Adrenal gland (tissue), 12 donors: Measurements from ENCODE around the gene SSPN. TPM values are rescaled to one million over a fixed set of nuclear protein-coding genes. Genes with fewer than 3 reads are reported as not detected.

ENCODE experiments used
- DNase-seq, 7 donors: peaks; one replicate each; pipeline ENCODE4 v3.0.0-alpha.2; 2019 to 2020
- H3K27ac ChIP-seq, 5 donors: fragments of 200-600 bp; sonication (generic) in 4 of 5; 1 replicate in 3 of 5; 2 replicates in 2 of 5; pipeline versions ENCODE4 v1.5.1 to v1.8.0; 2016 to 2020; ENCODE audit warnings: mild to moderate bottlenecking in 1 of 5
- H3K27me3 ChIP-seq: fragments of 200-600 bp; 2 replicates; pipeline ENCODE4 v1.8.0; 2021
- H3K36me3 ChIP-seq, 2 donors: fragments of 200-600 bp; replicated peaks in 1 of 2; 1 replicate in 1 of 2; 2 replicates in 1 of 2; pipeline versions ENCODE4 v1.5.1 to v1.8.0; 2018 to 2022
- H3K4me1 ChIP-seq, 2 donors: fragments of 200-600 bp; replicated peaks in 1 of 2; 1 replicate in 1 of 2; 2 replicates in 1 of 2; pipeline versions ENCODE4 v1.5.1 to v1.8.0; 2018 to 2021
- H3K4me3 ChIP-seq, 4 donors: fragments of 200-600 bp; sonication (generic) in 3 of 4; one replicate each; pipeline ENCODE4 v1.5.1; 2016 to 2018
- H3K9me3 ChIP-seq, 3 donors: fragments of 200-600 bp; sonication (generic) in 1 of 3; replicated peaks in 1 of 3; 1 replicate in 2 of 3; 2 replicates in 1 of 3; pipeline versions ENCODE4 v1.5.1 to v1.8.0; 2016 to 2021
- POLR2A ChIP-seq, 2 donors: fragments of 450-650 bp; IDR thresholded peaks; one replicate each; pipeline ENCODE4 v1.6.1; 2017; ENCODE audit warnings: antibody characterized with exemption in 2 of 2, mild to moderate bottlenecking in 2 of 2, moderate library complexity in 1 of 2
- WGBS, 4 donors: extraction: QIAGEN DNeasy Blood & Tissue Kit in 2 of 4; methylation state at CpG; one replicate each; pipeline versions ENCODE4 v1.1.5 to v1.1.7; 2013 to 2017; 5-methylcytosine and 5-hydroxymethylcytosine counted together
- intact Hi-C, 2 donors: fragments of 100-400 bp; cut with DNase I; formaldehyde crosslinking; loops; one replicate each; pipeline versions ENCODE4 v1.14.1 to v1.15.0; 2022 to 2023
- polyA plus RNA-seq, 3 donors: library from polyadenylated mRNA; stranded (reverse); fragments of 200-250 nt in 2 of 3; fragments of 350-450 nt in 1 of 3; fragmentation: Illumina TruSeq in 1 of 3; extraction: RNeasy Lipid Tissue Mini Kit (QIAGEN cat#74804) in 1 of 3; gene quantifications; one replicate each; pipeline ENCODE4 v1.2.3, GENCODE V29; 2013 to 2014
- total RNA-seq, 9 donors: library from RNA; depleted of rRNA in 4 of 9; stranded (reverse); fragments of >200 nt in 4 of 9; fragments of 120-200 nt in 1 of 9; fragmentation: NEBNext Ultra II Directional in 1 of 9; extraction: Animal tissue kit (Norgen Biotek cat#: 25700) in 1 of 9; gene quantifications; one replicate each; pipeline versions ENCODE4 v1.1.0 to v1.2.4, GENCODE V29; 2013 to 2023
- TF ChIP-seq, protein P1 (sequence below), 6 experiments: fragments of 450-650 bp in 4 of 6; fragments of 200-600 bp in 2 of 6; sonication (generic) in 1 of 6; IDR thresholded peaks; 1 replicate in 5 of 6; 2 replicates in 1 of 6; pipeline versions ENCODE4 v1.5.1 to v1.8.0; 2016 to 2021; ENCODE audit warnings: antibody characterized with exemption in 6 of 6, mild to moderate bottlenecking in 2 of 6, moderate library complexity in 1 of 6
- donor health status: healthy with polysubstance abuse.
- donor health status: Bipolar disorder and iron deficiency.
- donor health status: DM: yes; HTN: yes; CAD: no.
- donor health status: DM: no; HTN: no; CAD: no.
- donor health status: DM: no; HTN: no; CAD: no.
- donor health status: DM: yes; HTN: yes; CAD: no.

Gene SSPN
- total and polyA plus RNA-seq, 12 donors: 3.3 to 47.8 (median 13.9) TPM

- Histone ChIP-seq H3K27ac (peak overlapping the region in 4 of 5 donors; percentile 78 to 93 (median 90)), H3K4me3 (no peak overlapping the region), H3K27me3 (no peaks in the 10 kb centered on the region), H3K4me1 (peaks cover 6 to 35% of the 10 kb centered on the region in 2 donors), H3K36me3 (no peaks in the 10 kb centered on the region), H3K9me3 (no peaks in the 10 kb centered on the region)
- intact Hi-C loops: loop anchor here in 1 of 2 donors (10.0 kb wide), 1 partner anchor 149 kb away; the partner anchor contains the start of gene BHLHE41
- DNase-seq: no peak
- TF ChIP-seq, protein P1, sequence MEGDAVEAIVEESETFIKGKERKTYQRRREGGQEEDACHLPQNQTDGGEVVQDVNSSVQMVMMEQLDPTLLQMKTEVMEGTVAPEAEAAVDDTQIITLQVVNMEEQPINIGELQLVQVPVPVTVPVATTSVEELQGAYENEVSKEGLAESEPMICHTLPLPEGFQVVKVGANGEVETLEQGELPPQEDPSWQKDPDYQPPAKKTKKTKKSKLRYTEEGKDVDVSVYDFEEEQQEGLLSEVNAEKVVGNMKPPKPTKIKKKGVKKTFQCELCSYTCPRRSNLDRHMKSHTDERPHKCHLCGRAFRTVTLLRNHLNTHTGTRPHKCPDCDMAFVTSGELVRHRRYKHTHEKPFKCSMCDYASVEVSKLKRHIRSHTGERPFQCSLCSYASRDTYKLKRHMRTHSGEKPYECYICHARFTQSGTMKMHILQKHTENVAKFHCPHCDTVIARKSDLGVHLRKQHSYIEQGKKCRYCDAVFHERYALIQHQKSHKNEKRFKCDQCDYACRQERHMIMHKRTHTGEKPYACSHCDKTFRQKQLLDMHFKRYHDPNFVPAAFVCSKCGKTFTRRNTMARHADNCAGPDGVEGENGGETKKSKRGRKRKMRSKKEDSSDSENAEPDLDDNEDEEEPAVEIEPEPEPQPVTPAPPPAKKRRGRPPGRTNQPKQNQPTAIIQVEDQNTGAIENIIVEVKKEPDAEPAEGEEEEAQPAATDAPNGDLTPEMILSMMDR (IDR thresholded peaks at IDR 0.05): no peak
- no peak for TF ChIP-seq POLR2A (IDR thresholded peaks at IDR 0.05)
- 64 to 91% (median 67%) methylated on average over 5 to 6 of the region's 6 CpGs for WGBS, 4 donors
Measured at GRCh38 chr12:26273811-26274210, 78.4 kb downstream of the SSPN start.

DNA sequence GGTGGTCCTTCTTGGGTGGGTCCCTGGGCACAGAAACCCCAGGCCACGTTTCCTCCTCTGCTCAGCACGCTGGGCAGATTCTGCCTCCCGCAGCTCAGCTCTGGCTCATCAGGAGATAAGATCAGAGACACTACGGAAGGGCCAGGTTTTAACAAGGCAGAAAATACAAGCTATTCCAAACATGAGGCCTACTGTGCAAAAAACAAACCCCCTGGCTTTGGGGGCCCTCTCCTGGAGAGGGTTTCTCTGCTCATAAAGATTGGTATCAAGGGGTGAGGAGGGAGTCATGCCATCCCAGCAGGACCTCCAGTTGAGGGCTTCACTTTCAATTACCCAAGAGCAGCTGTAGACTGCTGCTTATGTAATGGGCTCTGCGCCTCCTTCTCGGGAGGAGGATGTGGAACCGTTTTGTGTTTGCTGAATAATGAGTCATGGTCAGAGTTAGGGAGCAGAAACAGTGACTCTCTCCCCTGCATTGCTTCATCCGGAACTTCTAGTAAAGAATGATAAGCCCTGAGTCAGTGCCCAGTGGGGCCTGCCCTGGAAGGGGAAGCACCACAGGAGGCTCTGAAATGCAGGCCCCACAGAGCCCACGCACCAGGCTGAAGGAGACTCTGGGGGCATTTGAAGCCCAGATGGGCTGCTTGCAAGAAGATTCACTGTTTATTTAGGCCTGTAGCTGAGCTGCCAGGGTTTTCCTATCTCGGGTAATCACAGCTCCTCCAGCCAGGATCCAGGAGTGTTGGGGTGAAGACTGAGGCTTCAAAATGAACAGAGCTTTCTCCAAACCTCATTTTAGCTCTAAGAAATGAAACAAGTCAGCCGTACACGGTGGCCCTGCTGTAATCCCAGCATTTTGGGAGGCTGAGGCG, 79.3 kb downstream of the SSPN start:
- Histone ChIP-seq H3K4me3 (no peak overlapping the region), H3K4me1 (peaks cover 6 to 35% of the 10 kb centered on the region in 2 donors)

DNA sequence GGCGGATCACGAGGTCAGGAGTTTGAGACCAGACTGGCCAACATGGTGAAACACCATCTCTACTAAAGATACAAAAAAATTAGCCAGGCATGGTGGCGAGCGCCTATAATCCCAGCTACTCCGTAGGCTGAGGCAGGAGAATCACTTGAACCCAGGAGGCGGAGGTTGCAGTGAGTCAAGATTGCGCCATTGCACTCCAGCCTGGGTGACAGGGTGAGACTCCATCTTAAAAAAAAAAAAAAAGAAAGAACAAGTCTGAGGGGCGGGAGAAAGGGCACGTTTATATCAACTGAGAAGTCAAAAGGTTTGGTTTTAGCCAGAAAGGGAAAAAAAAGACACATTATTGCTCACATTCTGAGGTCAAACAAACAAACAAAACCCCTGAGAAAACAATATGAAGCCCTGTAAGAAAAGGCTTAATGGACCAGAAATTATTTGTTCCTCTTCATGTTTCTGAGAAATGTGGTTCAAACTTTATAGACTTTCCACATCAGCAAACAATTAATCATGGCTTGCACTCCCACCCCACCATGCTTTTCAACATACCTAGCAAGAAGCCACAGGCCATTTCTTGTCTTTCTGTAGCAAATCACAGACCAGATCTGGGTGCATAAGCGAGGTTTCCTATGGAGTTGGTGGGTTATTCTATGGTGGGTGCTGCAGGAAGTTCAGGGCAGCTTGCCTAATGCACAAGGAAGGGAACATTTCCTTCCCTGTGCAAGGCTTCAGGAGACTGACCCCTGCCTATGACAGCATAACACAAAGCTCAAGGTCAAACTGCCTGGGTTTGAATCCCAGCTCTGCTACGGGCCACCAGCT, 80.1 kb downstream of the SSPN start:
- TF ChIP-seq, protein P1 (IDR thresholded peaks at IDR 0.05): no peak
- no peak for TF ChIP-seq POLR2A (IDR thresholded peaks at IDR 0.05)
- peak overlapping the region; percentile 71 to 93 (median 90) for H3K27ac ChIP-seq
- H3K27me3 ChIP-seq: no peaks in the 10 kb centered on the region
- WGBS, 4 donors: 77 to 85% (median 83%) methylated on average over 10 to 11 of the region's 11 CpGs
- peaks cover 6 to 35% of the 10 kb centered on the region in 2 donors for H3K4me1 ChIP-seq
- no peaks in the 10 kb centered on the region for H3K9me3 ChIP-seq
- H3K36me3 ChIP-seq: no peaks in the 10 kb centered on the region
- no peak overlapping the region for H3K4me3 ChIP-seq
- DNase-seq: no peak
- intact Hi-C loops: loop anchor here in 1 of 2 donors (10.0 kb wide), 1 partner anchor 151 kb away; the partner anchor contains the start of gene BHLHE41

More for the DNA sequence above, 79.3 kb downstream of the SSPN start:
- no peaks in the 10 kb centered on the region for H3K36me3 ChIP-seq
- peak overlapping the region; percentile 78 to 93 (median 90) for H3K27ac ChIP-seq
- H3K27me3 ChIP-seq: no peaks in the 10 kb centered on the region
- peak; percentile 79 to 95 (median 92) for DNase-seq
- TF ChIP-seq, protein P1 (IDR thresholded peaks at IDR 0.05): no peak
- TF ChIP-seq POLR2A (IDR thresholded peaks at IDR 0.05): peak; percentile 39 to 93
- intact Hi-C loops: loop anchor here in 1 of 2 donors (10.0 kb wide), 1 partner anchor 150 kb away; the partner anchor contains the start of gene BHLHE41
- no peaks in the 10 kb centered on the region for H3K9me3 ChIP-seq
- 29 to 36% (median 32%) methylated on average over 11 to 13 of the region's 13 CpGs for WGBS, 4 donors

DNA sequence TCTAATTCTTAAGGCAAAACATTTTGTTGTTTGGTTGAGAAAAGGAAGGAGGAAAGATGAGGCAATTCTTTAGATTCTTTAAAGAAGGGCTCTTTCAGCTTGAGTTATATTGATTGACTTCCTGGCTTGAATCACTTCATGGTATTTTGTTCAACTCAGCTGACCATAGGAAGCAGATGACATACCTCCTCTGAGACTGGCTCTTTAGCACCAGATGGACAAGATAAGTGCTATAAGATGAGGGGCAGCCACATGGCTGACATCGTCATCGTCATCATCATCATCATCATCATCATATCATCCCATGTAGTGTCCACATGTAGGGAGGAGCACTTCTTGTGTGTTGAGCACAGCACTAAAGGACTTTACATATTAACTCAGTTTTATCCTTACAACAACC, 81.3 kb downstream of the SSPN start:
- Histone ChIP-seq H3K9me3 (no peaks in the 10 kb centered on the region), H3K4me3 (no peak overlapping the region), H3K27ac (no peak overlapping the region), H3K36me3 (no peaks in the 10 kb centered on the region), H3K27me3 (no peaks in the 10 kb centered on the region), H3K4me1 (peaks cover 12 to 34% of the 10 kb centered on the region in 2 donors)
- TF ChIP-seq POLR2A (IDR thresholded peaks at IDR 0.05): no peak
- TF ChIP-seq, protein P1 (IDR thresholded peaks at IDR 0.05): no peak
- 76 to 96% (median 91%) methylated on average over 2 of the region's 2 CpGs for WGBS, 4 donors
- DNase-seq: no peak
- intact Hi-C loops: loop anchor here in 1 of 2 donors (10.0 kb wide), 1 partner anchor 152 kb away; the partner anchor contains the start of gene BHLHE41
